OCI-LY7 (cell line): ENCODE measurements around the gene TNFAIP8.

Experiments used
- EZH2phosphoT487 ChIP-seq: fragments of 200-600 bp; sonication (generic); IDR thresholded peaks from 2 replicates; pipeline ENCODE4 v1.6.1; 2018; ENCODE audit warnings: low read depth, borderline replicate concordance, mild to moderate bottlenecking, mixed run types, antibody characterized with exemption, low read length, moderate library complexity, mixed read lengths
- TF ChIP-seq, protein P1 (sequence below): fragments of 200-600 bp; sonication (generic); conservative IDR thresholded peaks from 2 replicates; pipeline ENCODE4 v1.5.1; 2014; ENCODE audit warnings: mild to moderate bottlenecking, antibody characterized with exemption, low read length, moderate library complexity, mixed read lengths

DNA sequence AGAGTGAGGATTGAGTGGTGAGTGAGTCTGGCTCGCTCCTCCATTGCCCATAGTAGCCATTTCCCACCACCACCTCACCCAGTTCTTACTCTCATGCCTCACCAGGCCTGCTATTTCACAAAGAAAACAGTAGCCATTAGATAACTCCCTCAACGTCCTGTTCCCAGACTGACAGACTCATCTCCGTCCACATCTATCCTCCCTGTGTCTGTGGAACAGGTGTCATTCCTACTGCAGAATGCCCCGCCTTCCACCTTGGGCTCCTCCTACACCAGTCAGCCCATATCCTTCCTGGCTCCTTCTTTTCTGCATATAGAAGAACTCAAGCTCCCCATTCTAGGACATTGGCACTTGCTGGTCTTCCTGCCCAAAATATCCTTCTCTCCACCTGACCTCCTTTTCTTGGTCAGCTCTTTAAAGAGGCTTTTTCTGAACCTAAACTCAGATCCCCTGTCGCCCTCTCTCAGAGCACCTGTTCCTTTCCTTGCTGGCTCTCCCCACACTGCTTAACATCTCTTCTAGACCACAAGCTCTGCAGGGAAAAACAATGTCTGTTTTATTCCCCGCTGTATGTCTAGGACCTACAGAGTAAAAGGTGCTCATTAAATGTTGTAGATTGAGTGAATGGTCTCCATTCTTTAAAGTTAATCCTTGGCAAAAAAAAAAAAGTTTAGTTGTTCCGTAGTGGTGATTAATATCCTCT, 3.2 kb downstream of the TNFAIP8 start:
- TF ChIP-seq, protein P1, sequence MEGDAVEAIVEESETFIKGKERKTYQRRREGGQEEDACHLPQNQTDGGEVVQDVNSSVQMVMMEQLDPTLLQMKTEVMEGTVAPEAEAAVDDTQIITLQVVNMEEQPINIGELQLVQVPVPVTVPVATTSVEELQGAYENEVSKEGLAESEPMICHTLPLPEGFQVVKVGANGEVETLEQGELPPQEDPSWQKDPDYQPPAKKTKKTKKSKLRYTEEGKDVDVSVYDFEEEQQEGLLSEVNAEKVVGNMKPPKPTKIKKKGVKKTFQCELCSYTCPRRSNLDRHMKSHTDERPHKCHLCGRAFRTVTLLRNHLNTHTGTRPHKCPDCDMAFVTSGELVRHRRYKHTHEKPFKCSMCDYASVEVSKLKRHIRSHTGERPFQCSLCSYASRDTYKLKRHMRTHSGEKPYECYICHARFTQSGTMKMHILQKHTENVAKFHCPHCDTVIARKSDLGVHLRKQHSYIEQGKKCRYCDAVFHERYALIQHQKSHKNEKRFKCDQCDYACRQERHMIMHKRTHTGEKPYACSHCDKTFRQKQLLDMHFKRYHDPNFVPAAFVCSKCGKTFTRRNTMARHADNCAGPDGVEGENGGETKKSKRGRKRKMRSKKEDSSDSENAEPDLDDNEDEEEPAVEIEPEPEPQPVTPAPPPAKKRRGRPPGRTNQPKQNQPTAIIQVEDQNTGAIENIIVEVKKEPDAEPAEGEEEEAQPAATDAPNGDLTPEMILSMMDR = no peak
- TF ChIP-seq EZH2phosphoT487 = no peak
